Measurements from ENCODE around the gene NNAT.

NNAT gene

GRCh38 chr20:37492096-37492625 is 28.9 kb upstream of the NNAT start:
- 90% methylated on average over 4 of the region's 6 CpGs for WGBS (ENCODE audit: insufficient coverage)
- Histone ChIP-seq H3K36me3 (ENCODE audit: control insufficient read depth in 4 of 4, insufficient read depth in 4 of 4, low read length in 3 of 4) (peaks cover 0 to 3% (median 0%) of the 10 kb centered on the region in 4 experiments), H3K27ac (ENCODE audit: insufficient read depth in 1 of 2, low read depth in 1 of 2, low read length in 2 of 2, poor library complexity in 1 of 2, severe bottlenecking in 2 of 2) (no peak overlapping the region), H3K27me3 (replicated peaks in 2 of 5; ENCODE audit: control insufficient read depth in 4 of 5, insufficient read depth in 5 of 5, low read length in 4 of 5) (no peaks in the 10 kb centered on the region), H3K9me3 (ENCODE audit: control extremely low read depth in 1 of 5, control insufficient read depth in 4 of 5, insufficient read depth in 2 of 5, low read depth in 1 of 5, low read length in 4 of 5) (no peaks in the 10 kb centered on the region), H3K4me3 (ENCODE audit: control insufficient read depth in 1 of 7, extremely low read depth in 1 of 7, insufficient read depth in 4 of 7, low read depth in 2 of 7, low read length in 6 of 7) (no peak overlapping the region), H3K4me1 (ENCODE audit: control extremely low read depth in 1 of 4, control insufficient read depth in 4 of 4, insufficient read depth in 4 of 4, low read length in 3 of 4) (no peaks in the 10 kb centered on the region)
- ChIA-PET CTCF (interaction anchor here (1.0 kb wide), 1 partner anchor 28 kb away, joined by 3 read pairs; no protein-coding TSS in a partner anchor), POLR2A (no interaction called here)
- DNase-seq, result no peak

- peaks cover 0 to 3% (median 0%) of the 10 kb centered on the region in 4 experiments for H3K36me3 ChIP-seq (ENCODE audit: control insufficient read depth in 4 of 4, insufficient read depth in 4 of 4, low read length in 3 of 4)
- no CpG with 5 or more reads among the region's 2 CpGs for WGBS (ENCODE audit: insufficient coverage)
- no peak overlapping the region for H3K27ac ChIP-seq (ENCODE audit: insufficient read depth in 1 of 2, low read depth in 1 of 2, low read length in 2 of 2, poor library complexity in 1 of 2, severe bottlenecking in 2 of 2)
- no peaks in the 10 kb centered on the region for H3K27me3 ChIP-seq (replicated peaks in 2 of 5; ENCODE audit: control insufficient read depth in 4 of 5, insufficient read depth in 5 of 5, low read length in 4 of 5)
- no peaks in the 10 kb centered on the region for H3K4me1 ChIP-seq (ENCODE audit: control extremely low read depth in 1 of 4, control insufficient read depth in 4 of 4, insufficient read depth in 4 of 4, low read length in 3 of 4)
- H3K4me3 ChIP-seq (ENCODE audit: control insufficient read depth in 1 of 7, extremely low read depth in 1 of 7, insufficient read depth in 4 of 7, low read depth in 2 of 7, low read length in 6 of 7), result no peak overlapping the region
- POLR2A ChIA-PET, result no interaction called here
- no peaks in the 10 kb centered on the region for H3K9me3 ChIP-seq (ENCODE audit: control extremely low read depth in 1 of 5, control insufficient read depth in 4 of 5, insufficient read depth in 2 of 5, low read depth in 1 of 5, low read length in 4 of 5)
- DNase-seq, result no peak
- CTCF ChIA-PET, result no interaction called here
Observed at GRCh38 chr20:37492945-37493344, 28.1 kb upstream of the NNAT start.

- DNase-seq, result no peak
- H3K27me3 ChIP-seq (replicated peaks in 2 of 5; ENCODE audit: control insufficient read depth in 4 of 5, insufficient read depth in 5 of 5, low read length in 4 of 5), result no peaks in the 10 kb centered on the region
- no peaks in the 10 kb centered on the region for H3K4me1 ChIP-seq (ENCODE audit: control extremely low read depth in 1 of 4, control insufficient read depth in 4 of 4, insufficient read depth in 4 of 4, low read length in 3 of 4)
- no peaks in the 10 kb centered on the region for H3K9me3 ChIP-seq (ENCODE audit: control extremely low read depth in 1 of 5, control insufficient read depth in 4 of 5, insufficient read depth in 2 of 5, low read depth in 1 of 5, low read length in 4 of 5)
- 95% methylated on average over 8 of the region's 8 CpGs for WGBS (ENCODE audit: insufficient coverage)
- ChIA-PET POLR2A (no interaction called here), CTCF (no interaction called here)
- peaks cover 0 to 3% (median 0%) of the 10 kb centered on the region in 4 experiments for H3K36me3 ChIP-seq (ENCODE audit: control insufficient read depth in 4 of 4, insufficient read depth in 4 of 4, low read length in 3 of 4)
- H3K27ac ChIP-seq (ENCODE audit: insufficient read depth in 1 of 2, low read depth in 1 of 2, low read length in 2 of 2, poor library complexity in 1 of 2, severe bottlenecking in 2 of 2), result no peak overlapping the region
- H3K4me3 ChIP-seq (ENCODE audit: control insufficient read depth in 1 of 7, extremely low read depth in 1 of 7, insufficient read depth in 4 of 7, low read depth in 2 of 7, low read length in 6 of 7), result no peak overlapping the region
Observed at GRCh38 chr20:37494301-37494700, 26.7 kb upstream of the NNAT start.

GRCh38 chr20:37494796-37495195 is 26.3 kb upstream of the NNAT start:
- WGBS (ENCODE audit: insufficient coverage), result 95% methylated on average over 5 of the region's 5 CpGs
- H3K9me3 ChIP-seq (ENCODE audit: control extremely low read depth in 1 of 5, control insufficient read depth in 4 of 5, insufficient read depth in 2 of 5, low read depth in 1 of 5, low read length in 4 of 5), result no peaks in the 10 kb centered on the region
- H3K27me3 ChIP-seq (replicated peaks in 2 of 5; ENCODE audit: control insufficient read depth in 4 of 5, insufficient read depth in 5 of 5, low read length in 4 of 5), result no peaks in the 10 kb centered on the region
- ChIA-PET POLR2A (no interaction called here), CTCF (no interaction called here)
- peaks cover 0 to 3% (median 0%) of the 10 kb centered on the region in 4 experiments for H3K36me3 ChIP-seq (ENCODE audit: control insufficient read depth in 4 of 4, insufficient read depth in 4 of 4, low read length in 3 of 4)
- no peak for DNase-seq
- H3K4me3 ChIP-seq (ENCODE audit: control insufficient read depth in 1 of 7, extremely low read depth in 1 of 7, insufficient read depth in 4 of 7, low read depth in 2 of 7, low read length in 6 of 7), result no peak overlapping the region
- no peak overlapping the region for H3K27ac ChIP-seq (ENCODE audit: insufficient read depth in 1 of 2, low read depth in 1 of 2, low read length in 2 of 2, poor library complexity in 1 of 2, severe bottlenecking in 2 of 2)
- no peaks in the 10 kb centered on the region for H3K4me1 ChIP-seq (ENCODE audit: control extremely low read depth in 1 of 4, control insufficient read depth in 4 of 4, insufficient read depth in 4 of 4, low read length in 3 of 4)

- WGBS (ENCODE audit: insufficient coverage), result no CpG with 5 or more reads among the region's 2 CpGs
- Histone ChIP-seq H3K4me3 (ENCODE audit: control insufficient read depth in 1 of 7, extremely low read depth in 1 of 7, insufficient read depth in 4 of 7, low read depth in 2 of 7, low read length in 6 of 7) (no peak overlapping the region), H3K9me3 (ENCODE audit: control extremely low read depth in 1 of 5, control insufficient read depth in 4 of 5, insufficient read depth in 2 of 5, low read depth in 1 of 5, low read length in 4 of 5) (no peaks in the 10 kb centered on the region), H3K4me1 (ENCODE audit: control extremely low read depth in 1 of 4, control insufficient read depth in 4 of 4, insufficient read depth in 4 of 4, low read length in 3 of 4) (no peaks in the 10 kb centered on the region), H3K36me3 (ENCODE audit: control insufficient read depth in 4 of 4, insufficient read depth in 4 of 4, low read length in 3 of 4) (peaks cover 0 to 3% (median 0%) of the 10 kb centered on the region in 4 experiments), H3K27ac (ENCODE audit: insufficient read depth in 1 of 2, low read depth in 1 of 2, low read length in 2 of 2, poor library complexity in 1 of 2, severe bottlenecking in 2 of 2) (no peak overlapping the region), H3K27me3 (replicated peaks in 2 of 5; ENCODE audit: control insufficient read depth in 4 of 5, insufficient read depth in 5 of 5, low read length in 4 of 5) (no peaks in the 10 kb centered on the region)
- CTCF ChIA-PET, result interaction anchor here (0.9 to 1.1 kb wide), 2 partner anchors 13 to 34 kb away, joined by 3 read pairs; no protein-coding TSS in a partner anchor
- no peak for DNase-seq
- POLR2A ChIA-PET, result no interaction called here
Observed at GRCh38 chr20:37498066-37498665, 22.9 kb upstream of the NNAT start.

- DNase-seq, result no peak
- Histone ChIP-seq H3K36me3 (ENCODE audit: control insufficient read depth in 4 of 4, insufficient read depth in 4 of 4, low read length in 3 of 4) (peaks cover 0 to 3% (median 0%) of the 10 kb centered on the region in 4 experiments), H3K27ac (ENCODE audit: insufficient read depth in 1 of 2, low read depth in 1 of 2, low read length in 2 of 2, poor library complexity in 1 of 2, severe bottlenecking in 2 of 2) (no peak overlapping the region), H3K4me1 (ENCODE audit: control extremely low read depth in 1 of 4, control insufficient read depth in 4 of 4, insufficient read depth in 4 of 4, low read length in 3 of 4) (no peaks in the 10 kb centered on the region), H3K9me3 (ENCODE audit: control extremely low read depth in 1 of 5, control insufficient read depth in 4 of 5, insufficient read depth in 2 of 5, low read depth in 1 of 5, low read length in 4 of 5) (no peaks in the 10 kb centered on the region), H3K27me3 (replicated peaks in 2 of 5; ENCODE audit: control insufficient read depth in 4 of 5, insufficient read depth in 5 of 5, low read length in 4 of 5) (no peaks in the 10 kb centered on the region), H3K4me3 (ENCODE audit: control insufficient read depth in 1 of 7, extremely low read depth in 1 of 7, insufficient read depth in 4 of 7, low read depth in 2 of 7, low read length in 6 of 7) (no peak overlapping the region)
- CTCF ChIA-PET, result no interaction called here
- WGBS (ENCODE audit: insufficient coverage), result 100% methylated on average over 5 of the region's 7 CpGs
- POLR2A ChIA-PET, result interaction anchor here (0.5 kb wide), 1 partner anchor 339 kb away, joined by 3 read pairs; no protein-coding TSS in a partner anchor
Observed at GRCh38 chr20:37500311-37500710, 20.7 kb upstream of the NNAT start.

GRCh38 chr20:37501940-37502339 is 19.1 kb upstream of the NNAT start:
- no peak overlapping the region for H3K27ac ChIP-seq (ENCODE audit: insufficient read depth in 1 of 2, low read depth in 1 of 2, low read length in 2 of 2, poor library complexity in 1 of 2, severe bottlenecking in 2 of 2)
- no peak for DNase-seq
- CTCF ChIA-PET, result interaction anchor here (0.6 to 1.6 kb wide), 2 partner anchors 9 to 260 kb away, joined by 3 to 4 read pairs; no protein-coding TSS in a partner anchor
- H3K4me3 ChIP-seq (ENCODE audit: control insufficient read depth in 1 of 7, extremely low read depth in 1 of 7, insufficient read depth in 4 of 7, low read depth in 2 of 7, low read length in 6 of 7), result no peak overlapping the region
- 93% methylated on average over 4 of the region's 7 CpGs for WGBS (ENCODE audit: insufficient coverage)
- no peaks in the 10 kb centered on the region for H3K4me1 ChIP-seq (ENCODE audit: control extremely low read depth in 1 of 4, control insufficient read depth in 4 of 4, insufficient read depth in 4 of 4, low read length in 3 of 4)
- POLR2A ChIA-PET, result interaction anchor here (0.6 kb wide), 1 partner anchor 255 kb away, joined by 3 read pairs; no protein-coding TSS in a partner anchor
- H3K27me3 ChIP-seq (replicated peaks in 2 of 5; ENCODE audit: control insufficient read depth in 4 of 5, insufficient read depth in 5 of 5, low read length in 4 of 5), result no peaks in the 10 kb centered on the region
- H3K36me3 ChIP-seq (ENCODE audit: control insufficient read depth in 4 of 4, insufficient read depth in 4 of 4, low read length in 3 of 4), result peaks cover 0 to 3% (median 0%) of the 10 kb centered on the region in 4 experiments
- H3K9me3 ChIP-seq (ENCODE audit: control extremely low read depth in 1 of 5, control insufficient read depth in 4 of 5, insufficient read depth in 2 of 5, low read depth in 1 of 5, low read length in 4 of 5), result no peaks in the 10 kb centered on the region
